ENCODE results near the gene UNC5A.

DNA sequence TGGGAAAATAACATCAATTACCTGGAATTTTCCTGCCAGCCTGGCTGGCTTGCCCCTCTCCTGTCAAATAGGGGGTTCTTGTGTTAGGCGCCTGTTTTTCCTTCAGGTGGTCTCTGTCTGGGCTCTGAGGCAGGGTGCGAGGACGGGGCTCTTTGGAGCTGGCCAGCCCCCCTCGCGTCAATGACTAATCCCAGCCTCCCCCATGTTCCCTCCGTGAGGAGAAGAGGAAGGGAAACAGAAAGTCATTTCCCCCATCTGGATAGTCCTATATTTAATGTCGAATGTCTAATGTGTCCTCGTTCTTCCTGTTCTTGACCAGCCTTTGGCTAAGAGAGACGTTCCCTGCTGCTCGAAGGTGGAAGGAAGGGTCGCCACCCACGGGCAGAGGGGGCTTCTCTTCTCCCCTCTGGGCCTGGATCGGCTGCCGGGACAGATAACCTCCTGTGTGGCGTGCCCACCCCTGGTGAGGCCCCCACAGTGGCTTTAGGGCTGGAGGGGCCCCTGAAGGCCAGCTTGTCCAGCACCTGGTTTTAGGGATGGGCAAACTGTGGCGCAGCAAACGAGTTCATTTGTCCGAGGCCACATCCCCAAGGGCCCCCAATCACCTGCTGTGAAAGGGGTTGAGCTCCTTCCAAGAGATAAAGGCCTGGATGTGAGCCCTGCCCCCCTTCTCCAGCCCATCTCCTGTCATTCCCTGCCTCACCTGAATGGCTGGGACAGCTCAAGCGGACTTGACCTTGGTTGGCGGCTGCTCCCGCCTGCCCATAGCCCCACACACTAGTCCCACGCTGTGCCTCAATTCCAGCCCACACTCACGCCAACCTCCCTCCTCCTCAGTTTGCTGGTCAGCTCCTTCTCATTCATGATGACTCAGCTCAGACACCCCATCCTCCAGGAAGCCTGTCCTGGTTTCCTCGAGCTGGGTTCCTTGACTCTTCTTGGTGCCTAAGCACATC lies 35.9 kb upstream of the UNC5A start:
- TF ChIP-seq, protein P1, sequence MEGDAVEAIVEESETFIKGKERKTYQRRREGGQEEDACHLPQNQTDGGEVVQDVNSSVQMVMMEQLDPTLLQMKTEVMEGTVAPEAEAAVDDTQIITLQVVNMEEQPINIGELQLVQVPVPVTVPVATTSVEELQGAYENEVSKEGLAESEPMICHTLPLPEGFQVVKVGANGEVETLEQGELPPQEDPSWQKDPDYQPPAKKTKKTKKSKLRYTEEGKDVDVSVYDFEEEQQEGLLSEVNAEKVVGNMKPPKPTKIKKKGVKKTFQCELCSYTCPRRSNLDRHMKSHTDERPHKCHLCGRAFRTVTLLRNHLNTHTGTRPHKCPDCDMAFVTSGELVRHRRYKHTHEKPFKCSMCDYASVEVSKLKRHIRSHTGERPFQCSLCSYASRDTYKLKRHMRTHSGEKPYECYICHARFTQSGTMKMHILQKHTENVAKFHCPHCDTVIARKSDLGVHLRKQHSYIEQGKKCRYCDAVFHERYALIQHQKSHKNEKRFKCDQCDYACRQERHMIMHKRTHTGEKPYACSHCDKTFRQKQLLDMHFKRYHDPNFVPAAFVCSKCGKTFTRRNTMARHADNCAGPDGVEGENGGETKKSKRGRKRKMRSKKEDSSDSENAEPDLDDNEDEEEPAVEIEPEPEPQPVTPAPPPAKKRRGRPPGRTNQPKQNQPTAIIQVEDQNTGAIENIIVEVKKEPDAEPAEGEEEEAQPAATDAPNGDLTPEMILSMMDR (IDR thresholded peaks at IDR 0.05) = no peak
- no peak for TF ChIP-seq POLR2AphosphoS5 (IDR thresholded peaks at IDR 0.05; ENCODE audit: low read depth, low read length)
- no peak for TF ChIP-seq TCF7L2 (IDR thresholded peaks at IDR 0.05; ENCODE audit: low read depth, low read length)
